HG02970 (cell line): ENCODE measurements around the gene RFNG.

Experiments used
- ATAC-seq: cut with Tn5 transposase; IDR thresholded peaks from one replicate; pipeline ENCODE4 v1.9.1; 2021; ENCODE audit warnings: mild to moderate bottlenecking, moderate library complexity, moderate number of reproducible peaks; ENCODE audit not compliant: unreplicated experiment, low FRiP score

Gene RFNG

GRCh38 chr17:82089723-82090548 is 38.3 kb upstream of the RFNG start:
- no peak for ATAC-seq

- no peak for ATAC-seq
These were observed 37.5 kb upstream of the RFNG start for GRCh38 chr17:82088838-82089722.

DNA sequence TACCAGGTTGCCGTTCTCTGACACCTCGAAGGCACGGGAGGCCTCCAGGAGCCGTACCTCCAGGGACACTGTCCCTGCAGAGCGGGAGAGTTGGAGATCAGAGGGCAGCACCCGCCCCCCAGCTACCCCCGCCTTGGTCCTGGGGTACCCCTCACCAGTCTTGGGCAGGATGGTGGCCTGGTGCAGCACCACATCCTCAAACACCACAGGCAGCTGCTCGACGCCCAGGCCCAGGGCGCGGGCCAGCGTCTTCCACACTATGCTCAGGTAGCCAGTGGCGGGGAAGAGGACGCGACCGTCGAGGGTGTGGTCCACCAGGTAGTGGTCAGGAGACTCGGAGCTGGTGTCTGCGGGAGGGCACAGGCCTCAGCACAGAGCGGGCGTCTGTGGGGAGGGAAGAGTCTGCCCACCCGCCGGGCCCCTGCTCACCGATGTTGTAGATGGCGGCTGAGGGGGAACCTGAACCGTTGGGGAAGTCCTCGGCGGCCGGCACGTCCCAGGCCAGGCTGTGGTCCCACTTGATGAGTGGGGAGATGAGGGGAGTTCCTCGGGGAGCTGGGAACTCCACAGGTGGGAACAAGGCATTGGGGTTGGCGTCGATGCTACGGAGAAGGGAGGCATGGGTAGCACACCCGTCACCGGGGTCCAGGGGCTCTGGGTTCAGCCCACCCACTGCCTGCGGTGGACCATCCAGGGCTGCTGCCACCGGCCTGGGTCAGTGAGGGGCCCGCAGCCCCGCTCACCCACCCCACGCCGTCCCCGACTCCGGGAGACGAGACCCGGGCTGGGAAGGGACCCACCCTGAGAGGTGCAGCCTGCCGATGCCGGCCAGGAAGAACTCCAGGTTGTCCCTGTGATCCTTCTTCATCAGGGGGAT is 36.6 kb upstream of the RFNG start:
- no peak for ATAC-seq

DNA sequence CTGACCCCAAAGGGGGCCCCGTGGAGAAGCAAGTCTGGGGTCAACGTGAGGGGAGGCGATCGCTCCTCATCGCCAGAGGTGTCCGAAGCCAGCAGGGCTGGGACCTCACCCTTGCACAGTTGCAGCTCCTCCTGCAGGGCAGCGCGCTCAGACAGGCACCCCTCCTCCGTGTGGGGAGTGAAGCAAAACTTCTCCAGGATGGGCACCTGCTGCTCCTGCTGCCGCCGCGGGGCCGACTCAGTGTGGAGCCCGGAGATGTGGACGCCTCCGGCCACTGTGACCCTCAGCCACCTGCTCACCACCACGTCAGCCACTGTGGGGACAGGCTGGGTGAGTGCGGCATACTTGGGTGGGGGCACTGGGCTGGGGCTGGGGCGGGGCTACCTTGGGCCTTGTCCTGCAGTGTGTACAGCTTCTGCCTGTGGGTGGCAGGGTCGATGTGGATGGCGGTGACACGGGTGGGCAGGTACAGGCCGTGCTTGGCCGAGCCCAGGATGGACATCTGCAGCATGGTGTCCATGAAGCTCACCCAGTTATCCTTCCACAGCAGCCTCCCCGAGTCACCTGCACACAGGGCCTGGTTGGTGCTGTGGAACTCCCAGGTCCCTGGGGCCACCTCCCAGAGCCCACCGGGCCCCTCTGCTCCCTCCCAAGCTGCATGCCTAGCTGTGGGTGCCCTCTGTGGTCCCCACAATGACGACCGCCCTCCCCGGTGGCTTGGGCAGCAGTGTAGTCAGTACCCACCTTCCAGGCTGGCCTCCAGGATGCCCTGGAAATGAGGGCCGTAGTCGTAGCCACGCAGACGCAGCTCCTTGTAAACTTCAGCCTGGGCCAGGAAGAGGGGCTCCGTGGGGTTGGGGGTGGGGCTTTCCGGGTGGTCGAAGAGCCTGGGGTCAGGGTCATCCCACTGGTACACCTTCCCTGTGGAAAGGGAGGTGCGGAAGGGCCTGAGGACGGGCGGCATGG is 35.6 kb upstream of the RFNG start:
- no peak for ATAC-seq

DNA sequence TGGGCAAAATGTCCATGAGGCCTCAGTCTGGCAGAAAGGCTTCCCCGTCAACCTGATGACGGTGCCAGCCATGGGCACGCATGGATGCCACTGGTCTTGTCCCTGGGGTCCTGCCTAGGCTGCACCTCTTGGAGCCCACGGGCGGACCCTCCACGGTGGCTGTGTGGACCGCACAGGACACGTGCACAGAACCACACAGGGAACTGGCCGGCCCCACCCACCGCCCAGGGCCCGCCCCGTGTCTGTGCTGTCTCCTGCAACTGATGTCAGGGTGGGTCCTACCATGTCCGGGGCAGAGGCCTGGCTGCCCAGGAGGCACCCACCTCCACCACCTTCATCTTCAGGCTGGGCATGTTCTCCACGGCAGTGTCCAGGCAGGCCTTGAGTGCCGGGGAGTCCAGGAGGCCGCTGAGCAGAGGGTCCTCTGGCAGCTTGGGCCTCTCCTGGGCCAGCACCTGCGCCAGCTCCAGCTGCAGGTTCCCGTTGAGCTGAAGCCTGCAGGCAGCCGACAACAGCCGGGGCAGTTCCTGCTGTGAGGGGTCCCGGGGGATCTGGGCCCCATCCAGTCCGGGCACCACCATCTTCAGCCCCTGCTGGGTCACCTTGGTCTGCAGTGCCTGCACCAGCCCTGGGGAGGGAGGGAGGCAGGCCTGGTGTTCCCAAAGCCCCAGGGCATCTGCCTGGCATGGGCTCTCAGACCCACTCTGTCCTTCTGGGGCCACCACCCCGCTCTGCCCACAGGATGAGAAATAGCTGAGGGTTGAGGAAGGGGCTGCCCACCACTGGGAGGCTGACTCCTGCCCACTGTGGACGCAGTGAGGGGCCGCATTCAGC is 34.5 kb upstream of the RFNG start:
- no peak for ATAC-seq

GRCh38 chr17:82085031-82085861 is 33.6 kb upstream of the RFNG start:
- ATAC-seq, result no peak

DNA sequence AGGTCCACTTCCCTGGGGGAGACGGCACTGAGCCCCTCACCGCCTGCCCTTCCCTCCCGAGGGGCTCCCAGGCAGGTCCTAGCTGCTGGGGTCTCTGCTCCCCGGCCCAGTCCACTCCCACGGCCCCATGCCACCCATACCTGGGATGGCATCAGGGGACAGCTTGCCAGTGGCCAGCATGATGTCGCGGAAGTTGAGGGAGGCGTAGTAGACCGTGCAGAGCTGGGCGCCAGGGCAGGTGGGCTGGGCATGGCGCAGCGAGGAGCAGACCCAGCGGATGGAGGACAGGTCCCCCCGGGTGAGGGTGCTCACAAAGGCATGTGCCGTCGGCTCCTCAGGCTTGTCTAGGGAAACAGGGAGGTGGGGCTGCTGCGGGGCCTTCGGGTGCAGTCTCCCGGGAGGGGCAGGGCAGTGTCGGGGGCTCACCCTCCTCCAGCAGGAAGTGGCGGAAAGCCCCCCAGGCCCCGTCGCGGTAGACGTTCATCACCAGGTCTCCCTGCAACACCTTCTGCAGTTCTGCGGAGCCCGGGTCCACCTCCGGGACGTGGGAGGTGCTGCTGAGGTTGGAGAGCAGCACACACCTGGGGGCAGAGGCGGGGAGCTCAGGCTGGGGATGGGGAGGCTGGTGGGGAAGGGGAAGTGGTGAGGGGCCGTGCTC is 32.9 kb upstream of the RFNG start:
- ATAC-seq, result no peak

DNA sequence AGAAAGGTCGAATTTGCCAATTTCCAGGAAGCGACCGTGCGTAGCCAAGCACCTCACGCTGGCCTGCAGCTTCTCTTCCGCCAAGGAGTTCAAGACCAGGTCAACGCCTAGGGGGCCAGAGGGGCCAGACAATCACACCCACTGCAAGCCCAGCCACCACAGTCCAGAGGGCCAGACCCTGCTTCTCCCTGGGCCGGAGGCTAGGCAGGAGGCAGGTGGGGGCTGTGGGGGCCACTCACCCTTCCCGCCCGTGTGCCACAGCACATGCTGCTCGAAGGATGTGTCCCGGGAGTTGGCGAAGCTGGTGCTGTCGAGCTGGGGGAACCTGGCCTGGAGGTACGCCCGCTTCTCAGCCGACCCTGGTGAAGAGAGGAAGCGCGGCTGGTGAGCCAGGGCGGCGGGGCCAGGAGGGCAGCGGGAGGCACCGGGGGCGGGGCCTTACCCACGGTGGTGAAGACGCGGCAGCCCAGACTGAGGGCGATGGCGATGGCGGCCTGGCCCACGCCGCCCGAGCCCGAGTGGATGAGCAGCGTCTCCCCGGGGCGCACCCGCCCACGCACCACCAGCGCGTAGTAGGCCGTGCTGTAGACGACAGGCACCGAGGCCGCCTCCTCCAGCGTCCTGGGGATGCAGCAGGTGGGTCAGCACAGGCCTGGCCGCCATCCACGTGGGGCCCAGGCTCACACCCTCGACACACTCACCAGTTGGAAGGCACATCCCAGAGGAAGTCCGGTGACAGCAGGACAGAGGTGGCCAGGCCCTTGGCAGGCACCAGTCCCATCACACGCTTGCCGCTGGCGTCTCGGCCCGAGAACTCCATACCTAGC is 32.1 kb upstream of the RFNG start:
- no peak for ATAC-seq

DNA sequence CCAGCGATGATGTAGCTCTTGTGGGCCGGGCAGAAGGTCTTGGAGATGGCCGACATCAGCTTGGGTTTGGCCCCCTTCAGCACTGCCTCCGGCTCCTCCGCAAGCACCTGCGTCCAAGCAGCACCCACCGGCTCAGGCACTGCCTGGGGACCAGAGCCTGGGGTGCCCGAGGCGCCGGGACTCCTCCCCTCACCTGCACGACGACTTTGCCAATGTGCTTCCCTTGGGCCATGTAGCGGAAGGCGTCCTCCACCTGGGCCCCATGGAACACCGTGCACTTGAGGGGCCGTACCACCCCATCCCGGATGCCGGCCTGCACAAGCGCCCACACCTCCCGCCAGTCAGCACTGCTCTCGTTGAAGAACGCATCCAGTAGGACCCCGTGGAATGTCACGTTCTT is 31.4 kb upstream of the RFNG start:
- no peak for ATAC-seq

- ATAC-seq, result no peak
These were observed 30.8 kb upstream of the RFNG start for GRCh38 chr17:82082456-82082855.

DNA sequence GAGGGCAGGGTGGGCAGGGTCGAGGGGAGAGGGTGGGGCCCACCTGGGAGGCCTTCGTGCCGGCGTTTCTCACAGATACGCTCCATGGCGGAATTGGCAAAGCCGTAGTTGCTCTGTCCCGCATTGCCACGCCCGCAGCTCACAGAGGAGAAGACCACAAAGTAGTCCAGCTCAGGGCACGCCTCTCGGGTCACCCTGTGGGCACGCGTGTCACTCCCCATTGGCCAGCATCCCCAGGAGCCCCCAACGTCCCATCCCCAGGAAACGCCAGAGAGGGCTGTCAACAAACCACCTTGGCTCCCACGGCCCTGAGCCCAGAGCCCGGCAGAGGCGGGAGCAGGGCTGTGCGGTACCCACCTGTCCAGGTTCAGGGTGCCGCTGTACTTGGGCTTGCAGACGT is 30.4 kb upstream of the RFNG start:
- ATAC-seq, result no peak

DNA sequence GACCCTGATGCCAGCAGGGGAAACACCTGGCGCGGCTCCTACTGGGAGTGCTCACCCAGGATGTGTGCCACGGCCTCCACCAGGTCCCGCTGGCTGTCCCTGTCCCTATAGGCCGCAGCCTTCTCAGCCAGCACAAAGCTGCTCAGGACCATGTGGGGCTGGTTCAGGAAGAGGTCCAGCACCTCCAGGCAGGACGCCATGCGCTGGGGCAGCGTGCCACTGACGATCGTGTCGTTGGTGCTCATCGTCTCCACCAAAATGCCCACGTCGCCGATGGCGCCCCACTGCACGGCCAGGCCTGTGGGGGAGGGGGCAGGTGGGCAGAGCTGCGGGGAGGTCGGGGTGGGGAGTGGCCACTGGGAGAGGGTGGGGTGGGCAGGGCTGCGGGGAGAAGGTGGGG is 29.9 kb upstream of the RFNG start:
- no peak for ATAC-seq

GRCh38 chr17:82080789-82081464 is 29.3 kb upstream of the RFNG start:
- ATAC-seq, result no peak

DNA sequence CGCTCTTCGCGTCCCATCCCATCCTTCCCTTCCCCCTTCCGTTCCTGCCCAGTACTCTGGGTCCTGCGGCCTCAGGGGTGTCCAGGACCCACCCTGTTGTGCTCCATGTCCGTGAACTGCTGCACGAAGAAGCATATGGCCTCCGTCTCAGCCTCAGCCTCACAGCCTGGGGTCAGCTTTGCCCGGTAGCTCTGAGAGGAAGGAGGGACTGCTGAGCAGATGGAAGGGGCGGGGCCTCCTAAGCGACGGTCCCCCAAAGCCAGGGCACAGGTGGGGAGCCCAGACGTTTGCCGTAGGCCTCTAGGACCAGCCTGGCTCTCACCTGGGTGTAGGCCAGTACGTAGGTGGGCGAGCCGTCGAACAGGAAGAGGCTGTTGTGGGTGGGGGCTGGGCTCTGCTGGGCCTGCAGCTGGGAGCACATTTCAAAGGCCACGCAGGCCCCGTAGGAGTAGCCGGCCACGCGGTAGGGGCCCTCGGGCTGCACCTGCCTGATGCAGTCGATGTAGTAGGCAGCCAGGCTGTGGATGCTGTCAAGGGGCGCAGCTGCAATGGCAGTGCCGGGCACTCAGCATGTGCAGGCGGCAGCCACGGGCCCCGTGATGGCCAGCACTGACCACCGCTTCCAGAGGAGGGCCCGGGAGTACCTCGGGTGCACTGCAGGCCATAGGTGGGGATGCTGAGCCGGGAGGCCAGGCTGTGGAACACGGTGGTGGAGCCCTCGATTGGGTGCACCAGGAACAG is 28.6 kb upstream of the RFNG start:
- ATAC-seq, result no peak

GRCh38 chr17:82079001-82079677 is 27.5 kb upstream of the RFNG start:
- ATAC-seq, result no peak
